ENCODE data around the gene AQP12A. TPM values are rescaled to one million over a fixed set of nuclear protein-coding genes. Genes with fewer than 3 reads are reported as not detected.

AQP12A gene
- total RNA-seq, 1 donor from 2014 or later, result not detected

GRCh38 chr2:240724431-240724830, 32.8 kb downstream of the AQP12A start:
- DNase-seq (no peak), ATAC-seq (no peak)
- Histone ChIP-seq H3K4me3 (no peak overlapping the region), H3K36me3 (no peaks in the 10 kb centered on the region), H3K27me3 (no peaks in the 10 kb centered on the region), H3K27ac (no peak overlapping the region), H3K4me1 (no peaks in the 10 kb centered on the region), H3K9me3 (no peaks in the 10 kb centered on the region)
- intact Hi-C loops (cut with DNase I), result no loop called here
- TF ChIP-seq CTCF (IDR thresholded peaks at IDR 0.05), result no peak

GRCh38 chr2:240725266-240725665, 33.6 kb downstream of the AQP12A start:
- no peak for DNase-seq
- Histone ChIP-seq H3K4me3 (no peak overlapping the region), H3K4me1 (no peaks in the 10 kb centered on the region), H3K27me3 (no peaks in the 10 kb centered on the region), H3K36me3 (no peaks in the 10 kb centered on the region), H3K9me3 (no peaks in the 10 kb centered on the region), H3K27ac (no peak overlapping the region)
- no peak for TF ChIP-seq CTCF (IDR thresholded peaks at IDR 0.05)
- intact Hi-C loops (cut with DNase I), result no loop called here
- ATAC-seq, result no peak

- Histone ChIP-seq H3K36me3 (no peaks in the 10 kb centered on the region), H3K4me3 (no peak overlapping the region), H3K9me3 (no peaks in the 10 kb centered on the region), H3K27ac (no peak overlapping the region), H3K27me3 (no peaks in the 10 kb centered on the region), H3K4me1 (peaks cover under 1% of the 10 kb centered on the region)
- ATAC-seq, result no peak
- intact Hi-C loops (cut with DNase I), result no loop called here
- no peak for DNase-seq
- TF ChIP-seq CTCF (IDR thresholded peaks at IDR 0.05), result no peak
Measured at GRCh38 chr2:240725671-240726070, 34.0 kb downstream of the AQP12A start.

GRCh38 chr2:240726876-240727275, 35.2 kb downstream of the AQP12A start:
- no peaks in the 10 kb centered on the region for H3K9me3 ChIP-seq
- DNase-seq, result no peak
- no peak overlapping the region for H3K27ac ChIP-seq
- H3K4me1 ChIP-seq, result peaks cover 9% of the 10 kb centered on the region
- no peaks in the 10 kb centered on the region for H3K27me3 ChIP-seq
- no peak for TF ChIP-seq CTCF (IDR thresholded peaks at IDR 0.05)
- intact Hi-C loops (cut with DNase I), result no loop called here
- ATAC-seq, result no peak
- no peaks in the 10 kb centered on the region for H3K36me3 ChIP-seq
- no peak overlapping the region for H3K4me3 ChIP-seq

- Histone ChIP-seq H3K9me3 (no peaks in the 10 kb centered on the region), H3K4me3 (no peak overlapping the region), H3K4me1 (peaks cover 9% of the 10 kb centered on the region), H3K36me3 (no peaks in the 10 kb centered on the region), H3K27ac (no peak overlapping the region), H3K27me3 (no peaks in the 10 kb centered on the region)
- no peak for DNase-seq
- no peak for TF ChIP-seq CTCF (IDR thresholded peaks at IDR 0.05)
- intact Hi-C loops (cut with DNase I), result no loop called here
- no peak for ATAC-seq
Measured at GRCh38 chr2:240727439-240727838, 35.8 kb downstream of the AQP12A start.

GRCh38 chr2:240727913-240728312, 36.2 kb downstream of the AQP12A start:
- DNase-seq (no peak), ATAC-seq (no peak)
- Histone ChIP-seq H3K9me3 (no peaks in the 10 kb centered on the region), H3K27ac (no peak overlapping the region), H3K4me1 (peaks cover 9% of the 10 kb centered on the region), H3K27me3 (no peaks in the 10 kb centered on the region), H3K36me3 (no peaks in the 10 kb centered on the region), H3K4me3 (no peak overlapping the region)
- intact Hi-C loops (cut with DNase I), result no loop called here
- TF ChIP-seq CTCF (IDR thresholded peaks at IDR 0.05), result no peak

All from upper lobe of right lung (tissue), 1 donor.